GM20431 (cell line): ENCODE measurements around the gene THEM4.

Experiments used
- in situ Hi-C: fragments of 300-500 bp; cut with MseI, MboI; formaldehyde crosslinking; loops from one replicate; pipeline ENCODE4 v1.15.0; 2020; ENCODE audit warnings: low sequenced_read_pairs; ENCODE audit not compliant: unreplicated experiment

The THEM4 gene

GRCh38 chr1:151841141-151841540, 68.2 kb downstream of the THEM4 start:
- in situ Hi-C loops = no loop called here

GRCh38 chr1:151840421-151840820, 68.9 kb downstream of the THEM4 start:
- in situ Hi-C loops = no loop called here

DNA sequence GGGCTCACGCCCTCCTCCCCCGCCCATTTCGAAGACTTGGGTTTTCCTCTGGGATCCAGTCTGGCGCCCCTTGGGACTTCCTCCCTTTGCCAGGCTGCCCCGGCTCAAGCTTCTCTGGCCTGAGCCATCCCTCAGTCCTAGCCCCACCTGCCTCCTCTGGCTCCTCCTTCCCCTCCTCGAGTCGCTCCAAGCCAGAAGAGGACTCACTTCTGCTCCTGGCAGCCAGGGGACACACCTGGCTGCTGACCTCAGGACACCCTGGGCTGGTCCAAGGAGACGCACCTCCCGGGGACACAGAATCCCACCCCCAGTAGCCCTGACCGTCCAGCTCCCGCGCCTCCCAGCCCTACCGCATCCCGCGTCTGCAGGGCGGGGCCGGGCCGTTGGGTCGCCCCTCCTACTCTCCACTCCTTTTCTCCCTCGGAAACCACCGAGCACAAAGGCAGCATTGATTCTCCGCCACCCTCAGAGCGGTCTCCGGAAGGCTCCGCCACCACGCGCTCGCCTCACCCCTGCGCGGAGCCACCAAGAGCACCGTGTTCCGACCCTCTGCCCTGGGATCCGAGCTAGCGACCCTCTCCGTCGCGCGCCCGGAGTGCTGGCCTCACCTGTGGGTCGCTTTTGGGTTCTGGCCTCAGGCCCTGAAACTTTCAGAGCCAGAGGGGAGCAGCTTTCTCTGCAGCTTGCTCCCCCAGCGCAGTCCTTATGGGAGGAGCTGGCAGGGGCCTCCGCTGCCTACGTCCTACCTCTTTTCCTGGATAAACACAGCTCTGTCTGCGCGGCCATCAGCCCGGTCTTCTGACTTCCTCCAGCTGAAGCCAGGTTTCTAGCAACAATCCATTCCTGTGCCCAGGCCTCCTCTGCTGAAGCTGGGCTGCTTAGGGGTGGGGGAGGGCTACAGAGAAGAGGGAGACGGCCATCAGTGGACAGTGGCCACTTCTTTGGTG, 69.6 kb downstream of the THEM4 start, which contains the start of gene C2CD4D:
Gene C2CD4D, minus strand, starts transcription at position 364 of the 947 bp plus-strand sequence. CDS start 831 bp downstream, outside the sequence.
- in situ Hi-C loops = no loop called here

DNA sequence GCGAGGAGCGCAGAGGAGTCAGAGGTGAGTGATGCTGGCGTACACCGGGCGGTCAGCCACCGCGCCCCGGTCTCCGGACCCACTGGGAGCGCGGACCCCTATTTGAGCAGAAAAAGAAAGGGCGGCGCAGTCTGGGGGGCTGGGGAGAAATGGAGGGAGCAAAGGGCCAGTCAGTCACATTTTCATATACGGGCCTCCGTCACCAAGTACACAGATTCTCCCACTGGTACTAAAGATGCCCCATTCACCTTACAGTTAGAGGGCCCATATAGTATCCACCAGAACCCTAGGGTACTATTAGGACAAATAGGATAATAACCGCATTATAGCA, 70.3 kb downstream of the THEM4 start:
- in situ Hi-C loops = no loop called here

GRCh38 chr1:151838222-151839081, 70.9 kb downstream of the THEM4 start:
- in situ Hi-C loops = no loop called here

DNA sequence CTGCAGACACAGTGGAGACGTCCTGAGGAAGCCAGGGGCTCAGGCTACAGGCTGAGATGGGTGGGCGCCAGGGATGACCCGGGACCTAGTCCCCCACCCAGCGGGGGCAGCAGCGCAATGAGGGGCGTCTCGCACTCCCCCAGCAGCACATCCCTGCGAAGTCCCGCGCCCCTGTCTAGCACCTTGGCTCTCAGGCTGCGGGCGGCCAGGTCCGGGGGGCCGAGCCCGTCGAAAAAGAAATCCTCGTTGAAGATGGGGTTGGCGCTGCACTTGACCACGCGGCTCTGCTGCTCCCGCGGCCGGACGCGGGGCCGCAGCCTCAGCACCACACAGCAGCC, 71.5 kb downstream of the THEM4 start:
- in situ Hi-C loops = no loop called here

DNA sequence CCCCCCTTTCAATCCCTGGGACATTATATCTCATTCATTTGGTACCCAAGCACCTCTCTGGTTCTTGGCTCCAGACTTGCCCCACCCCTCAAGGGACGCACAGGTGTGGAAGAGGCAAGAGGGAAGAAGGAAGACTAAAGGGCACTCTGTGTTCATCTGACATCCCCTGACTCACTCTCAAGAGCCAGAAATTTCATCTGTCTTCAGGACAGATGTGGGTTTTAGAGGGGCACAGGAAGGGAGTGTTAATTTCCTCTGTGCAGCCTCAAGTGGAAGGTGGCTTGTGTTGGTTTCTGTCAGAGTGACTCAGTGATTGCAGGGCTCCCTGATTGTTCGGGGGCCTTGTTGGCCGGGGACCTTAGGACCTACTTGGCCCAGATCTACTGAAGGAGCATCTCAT, 72.1 kb downstream of the THEM4 start:
- in situ Hi-C loops = no loop called here

DNA sequence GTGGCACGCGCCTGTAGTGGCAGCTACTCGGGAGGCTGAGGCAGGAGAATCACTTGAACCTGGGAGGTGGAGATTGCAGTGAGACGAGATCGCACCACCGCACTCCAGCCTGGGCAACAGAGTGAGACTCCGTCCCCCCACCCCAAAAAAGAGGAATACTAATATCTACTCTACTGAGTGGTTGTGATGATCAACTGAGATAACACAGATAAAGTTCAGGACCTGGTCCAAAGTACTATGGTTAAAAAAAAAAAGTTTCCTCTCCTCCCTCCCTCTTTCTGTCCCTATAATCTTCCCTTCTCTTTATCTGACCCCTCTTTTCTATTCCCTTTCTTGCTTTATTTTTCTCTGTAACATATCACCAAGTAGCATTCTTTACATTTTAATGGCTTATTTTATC, 73.7 kb downstream of the THEM4 start:
- in situ Hi-C loops = no loop called here

GRCh38 chr1:151834239-151834638, 75.1 kb downstream of the THEM4 start:
- in situ Hi-C loops = no loop called here

DNA sequence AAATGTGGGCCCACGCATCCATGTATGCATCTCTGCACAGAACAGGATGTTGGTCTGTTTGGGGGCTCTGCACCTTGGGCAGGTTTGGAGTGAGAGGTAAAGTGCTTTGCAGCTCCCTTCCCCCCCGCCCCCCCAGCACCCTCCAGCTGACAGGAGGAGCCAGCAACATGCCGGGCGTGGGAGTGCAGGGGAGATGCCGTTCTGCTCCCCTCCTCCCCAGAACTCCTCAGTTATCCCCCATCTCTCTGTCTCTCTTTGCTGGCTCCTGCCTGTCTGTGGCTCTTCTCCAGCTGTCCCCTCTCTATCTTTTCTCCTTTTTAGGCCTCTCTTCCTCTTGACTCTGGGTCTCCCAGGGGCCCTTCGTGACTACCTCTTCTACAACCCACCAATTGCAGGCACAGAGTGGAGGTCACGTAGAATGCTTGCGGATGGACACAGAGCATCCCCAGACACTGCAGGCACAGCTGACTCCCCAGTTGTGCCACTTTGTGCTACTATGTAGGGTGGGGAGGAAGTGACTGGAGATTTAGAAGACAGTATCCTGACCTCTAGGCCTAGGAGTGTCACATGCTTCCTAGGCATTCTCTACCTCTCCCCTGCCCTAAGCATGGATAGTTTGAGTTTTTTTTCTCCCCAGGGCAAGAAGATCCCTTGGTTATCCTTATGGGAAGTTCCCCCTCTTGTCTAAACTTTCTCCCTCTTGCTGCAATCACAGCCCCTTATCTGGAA, 76.0 kb downstream of the THEM4 start:
- in situ Hi-C loops = no loop called here

DNA sequence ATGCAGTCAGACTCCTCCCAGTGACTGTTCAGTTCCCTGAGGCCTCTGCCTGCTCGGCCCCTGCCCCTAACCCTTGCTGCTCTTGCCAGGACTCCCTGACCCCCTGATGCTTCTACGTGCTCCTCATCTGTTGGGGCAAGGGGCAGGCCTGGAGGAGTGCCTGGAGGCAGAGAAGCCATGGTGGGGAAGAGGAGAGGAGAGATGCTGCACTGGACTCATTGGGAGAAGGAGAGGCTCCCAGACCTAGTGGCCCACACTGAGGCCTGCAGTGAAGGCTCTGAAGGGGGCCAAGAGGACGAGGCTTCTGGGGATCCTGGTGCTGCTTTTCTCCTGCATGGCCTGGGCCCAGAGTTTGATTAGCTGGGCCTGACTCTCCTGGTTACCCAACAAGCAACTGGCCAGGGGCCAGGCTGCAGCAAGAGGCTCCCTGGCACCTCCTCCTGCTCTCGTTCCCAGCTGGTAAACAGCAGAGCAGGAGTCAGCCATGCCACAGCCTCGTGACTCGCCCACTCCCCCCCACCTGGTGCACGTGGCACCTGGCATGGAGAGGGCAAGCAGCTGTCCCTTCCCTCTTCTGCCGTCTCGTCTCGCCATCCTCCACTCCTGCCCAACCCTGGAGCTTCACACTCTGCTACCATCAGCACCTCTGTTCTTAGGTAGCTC, 76.9 kb downstream of the THEM4 start:
- in situ Hi-C loops = no loop called here

DNA sequence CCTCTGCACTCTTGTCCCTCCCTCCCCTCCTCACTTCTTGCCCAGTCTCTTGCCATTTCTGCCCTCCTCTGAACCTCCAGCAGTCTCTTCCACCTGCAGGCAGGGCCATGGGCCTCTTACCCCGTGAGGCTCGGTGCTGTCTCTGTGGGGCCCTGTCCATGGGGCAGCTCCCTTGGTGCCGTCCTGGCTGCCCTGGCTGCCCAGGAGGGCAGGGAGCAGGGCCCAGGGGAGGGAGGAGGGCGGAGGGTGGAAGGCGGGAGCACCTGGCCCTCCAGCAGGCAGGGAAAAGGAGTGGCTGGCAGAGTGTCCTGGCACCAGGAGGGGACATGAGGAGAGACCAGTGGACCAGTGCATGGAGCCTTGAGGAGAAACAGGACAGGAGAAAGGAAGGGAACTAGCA, 77.7 kb downstream of the THEM4 start, which contains the start of gene RORC:
Gene RORC, minus strand, starts transcription at position 198 of the 400 bp plus-strand sequence. Its CDS starts 38 bp downstream, at position 160.
- in situ Hi-C loops = no loop called here

DNA sequence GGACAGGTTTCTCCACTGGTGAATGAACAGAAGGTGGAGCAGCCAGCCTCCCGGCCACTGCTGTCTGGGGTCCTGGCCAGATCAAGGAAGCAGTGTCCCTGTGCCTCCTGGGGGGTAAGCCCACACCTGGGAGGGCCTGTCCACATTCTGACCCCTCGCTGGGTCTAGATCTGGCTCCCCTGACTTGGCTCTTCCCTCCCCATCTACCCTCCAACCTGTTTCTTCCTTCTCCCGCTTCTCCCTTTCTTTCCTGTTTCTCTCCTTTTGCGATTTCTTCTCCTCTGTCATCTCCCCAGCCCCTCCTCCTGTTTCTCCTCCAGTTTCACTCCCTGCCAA, 78.1 kb downstream of the THEM4 start:
- in situ Hi-C loops = no loop called here

DNA sequence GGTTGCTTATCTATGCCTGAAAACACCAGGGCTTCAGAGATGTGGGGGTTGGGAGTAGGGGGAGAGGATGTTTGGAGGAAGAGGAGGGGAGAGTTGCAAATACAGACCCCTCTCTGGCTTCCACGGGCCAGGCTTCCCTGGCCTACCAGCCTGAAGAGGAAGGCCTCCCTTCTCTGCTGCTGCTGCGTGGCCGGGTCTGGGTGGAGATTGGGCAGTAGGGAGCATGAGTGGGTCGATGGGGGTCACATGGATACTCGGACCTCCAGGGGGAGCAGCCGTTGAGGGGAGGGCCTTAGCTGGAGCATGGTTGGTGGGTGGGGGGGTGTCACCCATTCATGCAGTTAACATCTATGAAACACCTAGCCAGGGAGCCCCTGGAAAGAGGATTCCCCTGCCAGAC, 79.3 kb downstream of the THEM4 start:
- in situ Hi-C loops = no loop called here

DNA sequence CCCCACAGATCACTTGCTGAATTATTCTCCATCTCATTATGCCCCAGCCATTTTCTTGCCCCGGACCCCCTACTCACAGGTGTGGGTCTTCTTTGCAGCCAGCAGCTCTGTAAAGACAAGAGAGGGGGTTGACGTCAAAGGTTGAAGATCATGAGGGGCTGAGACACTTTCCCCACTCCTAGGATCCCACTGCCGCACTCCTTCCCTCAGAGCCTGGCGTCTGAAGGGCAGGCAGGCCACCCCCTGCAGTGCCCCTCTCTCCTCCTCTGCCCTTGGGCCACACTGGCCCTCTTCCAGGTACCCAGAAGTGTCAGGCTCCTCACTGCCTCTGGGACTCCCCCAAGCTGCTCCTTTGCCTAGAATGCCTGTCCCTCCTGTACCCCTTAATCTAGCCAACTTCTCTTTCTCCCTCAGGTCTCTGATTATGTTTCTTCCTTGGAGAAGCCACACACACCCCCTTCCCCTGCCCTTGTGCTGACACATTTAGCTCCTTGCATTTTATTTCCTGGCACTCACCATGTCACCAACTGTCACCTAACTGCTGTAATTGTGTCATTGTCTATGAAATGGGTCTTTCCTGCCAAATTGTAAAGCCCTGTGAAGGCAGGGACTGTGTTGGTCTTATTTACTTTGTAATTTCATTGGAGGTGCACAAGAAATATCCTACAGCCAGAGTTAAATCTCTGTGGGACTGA, 79.8 kb downstream of the THEM4 start:
- in situ Hi-C loops = no loop called here

GRCh38 chr1:151828921-151829320, 80.4 kb downstream of the THEM4 start:
- in situ Hi-C loops = no loop called here

DNA sequence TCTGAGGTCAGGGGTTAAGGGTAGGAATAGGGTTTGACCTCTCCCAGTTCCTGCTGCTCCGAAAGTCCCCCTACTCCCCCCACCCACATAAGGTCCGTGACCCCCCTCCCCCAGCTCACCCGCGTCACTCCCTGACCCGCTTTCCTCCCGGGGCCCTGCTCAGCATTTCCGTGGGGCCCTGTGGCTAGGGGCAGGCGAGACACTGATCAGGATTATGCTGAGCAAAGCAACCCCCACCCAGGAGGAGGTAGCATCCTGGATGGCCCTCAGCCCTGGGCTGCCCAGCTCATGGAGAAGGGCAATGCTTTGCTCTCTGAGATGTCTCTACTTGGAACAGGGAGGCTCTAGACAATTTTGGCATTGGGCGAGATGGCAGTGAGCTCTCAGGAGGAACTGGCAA, 81.5 kb downstream of the THEM4 start:
- in situ Hi-C loops = no loop called here

DNA sequence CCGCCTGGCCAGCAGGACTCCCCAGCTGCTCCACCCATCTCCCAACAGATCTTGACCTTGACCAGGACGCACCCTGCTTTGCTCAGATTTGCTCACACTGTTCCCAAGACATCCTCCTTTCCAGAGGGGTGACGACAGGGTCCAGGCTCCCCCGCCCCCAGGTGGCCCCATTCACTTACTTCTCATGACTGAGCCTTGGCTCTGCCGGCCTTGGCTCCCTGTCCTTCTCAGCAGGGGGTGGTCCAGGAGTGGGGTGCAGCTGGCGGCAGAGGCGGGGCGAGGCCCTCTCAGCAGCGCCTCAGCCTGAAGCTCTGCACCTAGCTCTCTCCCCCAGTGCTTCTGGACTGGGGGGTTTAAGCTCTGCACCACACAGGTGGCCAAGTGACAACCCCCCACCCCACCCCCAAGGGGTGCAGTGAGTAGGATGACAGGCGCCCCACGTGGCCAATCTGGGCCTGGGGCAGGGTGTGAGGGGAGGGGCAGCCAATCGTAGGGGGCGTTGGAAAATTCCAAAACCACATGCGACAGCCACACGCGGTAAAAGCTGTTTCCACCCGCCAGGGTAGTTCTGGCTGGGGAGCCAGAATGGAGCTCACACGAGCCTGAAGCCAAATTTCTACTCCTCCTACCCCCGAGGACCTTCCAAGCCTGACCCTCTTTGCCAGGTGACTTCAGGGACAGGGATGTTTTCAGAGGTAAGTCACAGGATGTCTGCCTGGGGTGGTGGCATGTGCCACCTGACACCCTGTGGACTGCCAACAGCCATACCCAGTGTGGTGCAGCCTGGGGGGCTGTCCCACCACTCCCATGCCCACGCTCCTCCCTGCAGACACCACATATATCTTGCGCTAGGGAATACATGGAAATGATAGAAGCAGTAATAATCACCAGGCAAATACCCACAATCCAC, 83.3 kb downstream of the THEM4 start:
- in situ Hi-C loops = no loop called here
